ENCODE measurements around the gene SLC9A3.

SLC9A3 gene

DNA sequence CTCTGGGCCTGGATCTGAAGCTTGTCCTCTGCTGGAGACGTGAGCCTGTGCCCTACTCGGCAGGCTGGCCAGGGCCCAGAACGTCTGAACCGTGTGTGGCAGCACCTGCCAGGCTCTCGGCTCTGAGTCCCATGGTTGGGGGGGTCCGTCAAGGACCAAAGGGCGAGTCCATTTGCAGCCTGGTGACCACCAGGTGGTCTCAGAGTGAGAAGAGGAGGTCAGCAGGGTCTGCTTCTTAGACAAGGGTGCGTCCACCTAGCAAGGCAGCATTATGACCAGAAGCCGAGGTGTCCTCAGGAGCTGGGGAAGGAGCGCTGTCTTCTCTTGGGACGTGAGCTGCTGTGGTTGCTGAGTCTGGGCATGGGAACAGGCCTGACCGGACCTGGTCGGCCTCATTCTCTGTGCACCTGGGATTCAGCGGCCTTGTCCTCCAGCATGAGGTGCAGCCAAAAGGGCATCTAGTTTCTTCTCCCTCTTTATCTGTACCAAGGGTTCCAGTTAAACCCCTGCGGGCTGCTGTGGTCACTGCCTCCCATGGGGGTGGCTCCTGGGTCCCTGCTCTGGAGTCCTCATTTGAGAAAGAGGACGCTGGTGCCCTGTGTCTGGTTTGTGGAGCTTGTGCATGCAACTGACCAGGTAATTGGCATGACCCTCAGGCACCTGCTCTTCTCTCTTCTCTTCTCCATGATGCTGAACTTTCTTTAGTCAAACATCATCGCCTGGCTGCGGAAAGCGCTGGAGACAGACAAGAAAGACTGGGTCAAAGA is 66.9 kb downstream of the SLC9A3 start:
- DNase-seq, result no peak

DNA sequence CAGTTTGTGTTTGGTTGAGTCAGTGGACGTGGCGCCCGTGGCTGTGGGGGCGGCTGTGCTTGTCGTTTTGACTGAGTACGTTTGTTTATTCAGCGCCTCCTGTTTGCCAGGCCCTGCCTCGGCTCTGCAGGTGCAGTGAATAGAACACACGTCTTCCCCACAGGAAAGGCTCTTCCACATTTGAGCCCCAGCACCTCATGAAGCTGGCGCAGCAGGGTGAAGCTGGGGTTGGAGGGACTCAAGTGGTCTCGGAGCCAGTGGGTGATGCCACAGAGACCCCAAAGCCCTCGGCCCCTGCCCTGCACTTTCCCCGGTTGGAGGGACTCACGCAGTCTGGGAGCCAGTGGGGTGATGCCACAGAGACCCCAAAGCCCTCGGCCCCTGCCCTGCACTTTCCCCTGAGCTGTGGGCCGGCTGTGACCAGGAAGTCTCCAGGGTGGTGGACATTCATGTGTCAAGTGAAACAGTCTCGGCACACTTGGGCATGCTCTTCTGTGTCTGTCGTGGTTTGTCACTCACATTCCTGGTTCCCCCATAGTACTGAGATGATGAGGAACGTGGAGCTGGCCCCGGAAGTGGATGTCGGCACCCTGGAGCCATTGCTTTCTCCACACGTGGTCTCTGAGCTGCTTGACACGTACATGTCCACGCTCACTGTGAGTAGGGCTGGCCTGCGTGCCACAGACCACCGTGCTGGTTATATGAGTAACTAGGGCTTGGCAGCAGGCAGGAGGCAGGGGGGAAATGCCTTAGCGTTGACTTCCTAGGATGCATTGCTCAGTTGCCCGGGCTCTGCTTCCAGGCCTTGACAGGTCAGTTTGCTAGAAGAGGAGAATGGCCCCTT is 67.7 kb downstream of the SLC9A3 start:
- no peak for DNase-seq

DNA sequence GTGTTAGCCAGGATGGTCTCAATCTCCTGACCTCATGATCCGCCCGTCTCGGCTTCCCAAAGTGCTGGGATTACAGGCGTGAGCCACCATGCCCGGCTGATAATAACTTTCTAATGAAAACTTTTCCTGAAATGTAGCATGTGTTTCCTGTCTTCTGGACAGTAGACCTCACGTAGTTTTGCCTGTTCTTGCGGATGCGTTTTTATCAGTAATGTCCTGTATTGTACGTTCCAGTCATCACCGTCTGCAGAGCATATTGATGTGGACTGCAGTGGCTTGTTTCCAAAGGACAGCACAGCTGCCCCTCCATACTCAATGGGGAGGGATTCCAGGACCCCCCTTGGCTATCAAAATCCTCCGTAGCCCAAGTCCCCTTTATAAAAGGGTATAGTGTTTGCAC is 68.4 kb downstream of the SLC9A3 start:
- DNase-seq, result no peak

DNA sequence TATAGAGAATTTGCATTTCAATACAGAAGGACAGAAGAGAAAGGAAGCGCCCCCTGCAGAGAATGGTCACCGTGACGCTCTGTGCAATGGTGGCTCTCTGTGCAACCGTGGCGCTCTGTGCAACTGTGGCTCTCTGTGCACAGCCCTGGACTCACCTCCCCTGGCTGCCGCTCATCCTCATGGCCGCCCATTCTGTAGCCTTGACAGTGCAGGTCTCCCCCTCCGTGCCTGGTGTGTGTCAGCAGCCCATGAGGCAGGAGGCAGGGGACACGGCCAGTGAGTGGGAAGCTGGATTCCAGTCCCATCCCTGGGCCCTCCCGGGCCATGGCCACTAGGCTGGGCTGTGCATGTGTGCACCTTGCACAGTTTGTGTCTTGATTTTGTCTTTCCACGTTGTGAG is 69.3 kb downstream of the SLC9A3 start:
- DNase-seq, result no peak

DNA sequence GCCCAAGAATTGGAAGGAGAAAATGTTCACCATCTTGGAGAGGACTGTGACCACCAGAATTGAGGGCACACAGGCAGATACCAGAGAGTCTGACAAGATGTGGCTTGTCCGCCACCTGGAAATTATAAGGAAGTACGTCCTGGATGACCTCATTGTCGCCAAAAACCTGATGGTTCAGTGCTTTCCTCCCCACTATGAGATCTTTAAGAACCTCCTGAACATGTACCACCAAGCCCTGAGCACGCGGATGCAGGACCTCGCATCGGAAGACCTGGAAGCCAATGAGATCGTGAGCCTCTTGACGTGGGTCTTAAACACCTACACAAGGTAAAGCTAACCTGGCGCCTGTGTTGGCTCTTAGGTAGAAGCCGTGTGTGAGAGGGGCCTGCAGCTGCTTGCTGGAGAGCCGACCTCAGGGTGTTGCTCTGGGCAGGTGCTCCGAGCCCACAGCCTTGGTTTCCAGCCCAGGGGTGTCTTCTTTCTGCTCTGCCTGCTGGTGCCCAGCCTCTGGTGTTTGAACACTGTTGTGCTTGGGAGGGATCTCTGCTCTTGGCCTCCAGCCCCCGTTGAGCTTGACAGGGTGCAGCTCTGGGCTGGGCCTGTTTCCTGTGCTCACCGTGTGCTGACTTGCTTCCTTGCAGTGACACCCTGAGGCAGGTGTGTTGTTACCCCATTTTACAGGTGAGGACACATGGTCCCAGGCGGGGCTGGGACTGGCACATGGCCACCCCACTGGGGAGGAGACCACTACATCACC is 70.3 kb downstream of the SLC9A3 start:
- no peak for DNase-seq

DNA sequence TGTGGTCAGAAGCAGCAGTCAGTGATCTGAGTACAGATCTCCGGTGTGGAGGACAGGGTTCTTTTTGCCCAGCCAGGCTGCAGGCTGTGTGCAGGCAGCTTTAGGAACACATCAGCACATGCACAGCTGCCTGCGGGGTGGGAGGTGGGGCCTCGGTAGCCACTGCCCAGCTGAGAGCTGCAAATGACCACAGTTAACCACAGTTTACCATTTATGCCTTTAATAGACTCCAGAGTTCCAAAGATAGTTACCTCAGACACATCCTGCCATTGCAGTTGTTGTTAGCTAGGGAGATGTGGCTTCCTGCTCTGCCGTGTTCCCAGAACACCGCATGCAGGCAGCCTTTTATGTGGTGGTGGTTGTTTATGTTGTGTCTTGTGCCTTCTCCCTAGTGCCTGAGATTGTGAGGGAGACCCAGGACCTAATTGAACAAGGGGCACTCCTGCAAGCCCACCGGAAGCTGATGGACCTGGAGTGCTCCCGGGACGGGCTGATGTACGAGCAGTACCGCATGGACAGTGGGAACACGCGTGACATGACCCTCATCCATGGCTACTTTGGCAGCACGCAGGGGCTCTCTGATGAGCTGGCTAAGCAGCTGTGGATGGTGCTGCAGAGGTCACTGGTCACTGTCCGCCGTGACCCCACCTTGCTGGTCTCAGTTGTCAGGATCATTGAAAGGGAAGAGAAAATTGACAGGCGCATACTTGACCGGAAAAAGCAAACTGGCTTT is 71.1 kb downstream of the SLC9A3 start:
- no peak for DNase-seq

DNA sequence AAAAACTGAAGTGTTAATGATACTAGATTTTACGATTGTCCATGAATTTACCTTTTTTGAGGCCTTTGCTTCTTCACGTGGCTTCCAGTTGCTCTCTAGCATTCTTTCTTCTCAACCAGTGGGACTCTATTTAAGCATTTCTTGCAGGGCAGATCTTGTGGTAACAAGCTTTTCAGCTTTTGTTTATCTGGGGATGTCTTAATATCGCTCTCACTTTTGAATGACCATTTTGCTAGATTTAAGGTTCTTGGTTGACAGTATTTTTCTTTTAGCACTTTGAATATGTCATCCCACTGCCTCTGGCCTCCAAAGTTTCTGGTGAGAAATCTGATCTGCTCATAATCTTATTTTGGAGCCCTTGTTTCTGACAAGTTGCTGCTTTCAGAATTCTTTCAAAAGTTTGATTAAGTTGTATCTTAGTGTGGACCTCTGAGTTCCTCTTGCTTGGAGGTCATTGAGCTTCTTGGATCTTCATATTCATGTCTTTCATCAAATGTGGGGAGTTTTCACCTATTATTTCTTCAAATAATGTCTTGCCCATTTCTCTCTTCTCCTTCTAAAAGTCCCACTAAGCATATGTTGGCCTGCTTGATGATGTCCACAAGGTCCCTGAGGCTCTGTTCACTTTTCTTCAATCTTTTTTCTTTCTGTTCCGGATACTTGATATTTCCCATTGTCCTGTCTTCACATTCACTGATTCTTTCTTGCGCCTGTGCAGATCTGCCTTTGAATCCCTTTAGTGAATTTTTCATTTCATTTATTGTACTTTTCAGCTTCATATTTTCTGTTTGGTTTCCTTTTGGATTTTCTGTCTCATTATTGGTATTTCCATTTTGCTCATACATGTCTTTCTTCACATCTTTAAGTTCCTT is 72.4 kb downstream of the SLC9A3 start:
- DNase-seq, result no peak

DNA sequence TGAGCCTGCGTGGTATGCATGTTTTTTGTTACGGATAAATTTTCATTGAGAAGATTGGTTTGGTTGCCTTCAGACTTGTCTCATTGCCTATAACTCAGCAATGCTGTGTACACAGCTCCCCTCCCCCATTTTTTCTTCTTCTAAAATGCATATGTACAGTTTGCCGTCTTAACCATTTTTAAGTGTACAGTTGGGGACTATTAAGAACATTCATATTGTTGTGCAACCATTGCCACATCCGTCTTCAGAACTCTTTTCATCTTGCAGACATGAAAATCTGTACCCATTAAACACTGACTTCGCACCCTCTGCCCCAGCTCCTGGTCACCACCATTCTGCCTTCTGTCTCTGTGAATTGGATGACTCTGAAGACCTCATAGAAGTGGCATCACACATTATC is 75.1 kb downstream of the SLC9A3 start:
- no peak for DNase-seq

DNA sequence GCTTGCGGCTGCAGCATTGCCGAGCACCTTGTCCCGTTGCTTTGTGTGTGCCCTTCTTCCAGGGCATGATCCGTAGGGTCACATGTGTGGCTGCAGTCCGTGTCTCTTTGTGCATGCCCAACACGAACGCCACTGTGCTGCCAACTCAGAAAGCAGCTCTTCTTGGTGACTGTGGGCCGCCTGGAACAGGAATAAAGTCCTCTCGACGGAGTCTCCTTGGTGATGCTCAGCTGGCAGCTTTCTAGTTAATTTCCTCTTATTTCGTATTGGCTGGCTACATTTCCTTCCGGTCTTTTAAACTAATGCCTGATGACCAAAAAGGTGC is 75.5 kb downstream of the SLC9A3 start:
- no peak for DNase-seq

DNA sequence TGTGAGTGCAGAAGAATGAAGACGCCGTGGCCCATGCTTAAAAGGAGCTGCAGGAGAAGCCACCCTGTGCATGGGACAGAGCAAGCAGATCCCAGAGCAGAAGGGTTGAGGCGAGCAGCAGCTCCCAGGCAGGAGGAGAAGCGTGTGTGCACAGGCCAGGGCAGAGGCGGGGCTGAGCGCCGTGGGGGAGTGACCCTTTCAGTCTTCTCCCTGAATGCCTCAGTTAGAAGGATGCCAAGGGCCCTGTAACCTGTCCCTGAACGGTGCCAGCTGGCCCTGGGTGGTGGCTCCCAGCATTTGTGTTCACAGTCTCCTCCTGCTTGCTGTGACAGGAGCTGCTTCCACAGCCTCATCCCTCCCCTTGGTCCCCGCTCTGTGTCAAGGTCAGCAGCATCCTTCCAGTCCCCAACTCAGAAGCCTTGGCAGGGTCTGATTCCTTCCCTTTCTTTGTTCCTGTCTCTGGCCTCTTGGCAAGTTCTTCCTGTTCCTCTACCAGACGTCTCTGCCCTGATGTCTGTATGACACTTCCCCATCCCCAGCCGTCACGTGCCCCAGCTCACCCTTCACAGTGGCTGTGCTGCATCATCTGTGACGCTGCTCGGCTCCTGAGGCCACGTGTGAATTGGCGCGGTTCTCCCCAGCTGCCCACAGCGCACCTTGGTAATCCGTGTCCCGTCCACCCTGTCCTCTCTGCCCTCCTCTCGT is 76.0 kb downstream of the SLC9A3 start:
- no peak for DNase-seq

DNA sequence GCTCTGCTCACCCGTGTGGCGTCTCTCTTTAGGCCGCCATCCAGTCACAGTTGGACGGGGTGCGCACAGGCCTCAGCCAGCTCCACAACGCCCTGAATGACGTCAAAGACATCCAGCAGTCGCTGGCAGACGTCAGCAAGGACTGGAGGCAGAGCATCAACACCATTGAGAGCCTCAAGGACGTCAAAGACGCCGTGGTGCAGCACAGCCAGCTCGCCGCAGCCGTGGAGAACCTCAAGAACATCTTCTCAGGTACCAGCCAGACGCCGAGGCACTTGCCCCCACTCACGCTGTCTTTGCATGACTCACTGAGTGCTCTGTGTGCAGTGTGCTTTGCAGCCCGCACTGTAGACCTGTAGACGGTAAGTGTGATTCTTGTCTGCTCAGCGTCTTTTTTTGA is 76.7 kb downstream of the SLC9A3 start:
- DNase-seq, result no peak

DNA sequence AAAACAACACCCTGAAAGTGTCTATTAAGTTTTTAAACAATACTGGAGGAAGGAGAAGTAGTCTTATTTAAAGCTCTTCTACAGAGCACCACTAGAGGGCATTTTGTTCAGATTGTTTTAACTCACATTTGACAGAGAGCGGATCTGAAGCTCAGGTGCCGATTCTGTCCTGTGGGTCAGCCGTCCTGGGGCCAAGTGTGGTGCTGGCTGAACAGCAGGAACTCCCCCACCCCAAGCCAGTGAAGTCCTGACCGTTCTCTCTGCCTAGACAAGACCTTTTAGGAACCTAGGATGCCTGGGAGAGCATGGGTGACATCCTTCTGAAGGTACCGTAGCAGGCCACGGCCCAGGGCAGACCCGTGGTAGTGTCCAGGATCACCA is 77.4 kb downstream of the SLC9A3 start:
- DNase-seq, result no peak

DNA sequence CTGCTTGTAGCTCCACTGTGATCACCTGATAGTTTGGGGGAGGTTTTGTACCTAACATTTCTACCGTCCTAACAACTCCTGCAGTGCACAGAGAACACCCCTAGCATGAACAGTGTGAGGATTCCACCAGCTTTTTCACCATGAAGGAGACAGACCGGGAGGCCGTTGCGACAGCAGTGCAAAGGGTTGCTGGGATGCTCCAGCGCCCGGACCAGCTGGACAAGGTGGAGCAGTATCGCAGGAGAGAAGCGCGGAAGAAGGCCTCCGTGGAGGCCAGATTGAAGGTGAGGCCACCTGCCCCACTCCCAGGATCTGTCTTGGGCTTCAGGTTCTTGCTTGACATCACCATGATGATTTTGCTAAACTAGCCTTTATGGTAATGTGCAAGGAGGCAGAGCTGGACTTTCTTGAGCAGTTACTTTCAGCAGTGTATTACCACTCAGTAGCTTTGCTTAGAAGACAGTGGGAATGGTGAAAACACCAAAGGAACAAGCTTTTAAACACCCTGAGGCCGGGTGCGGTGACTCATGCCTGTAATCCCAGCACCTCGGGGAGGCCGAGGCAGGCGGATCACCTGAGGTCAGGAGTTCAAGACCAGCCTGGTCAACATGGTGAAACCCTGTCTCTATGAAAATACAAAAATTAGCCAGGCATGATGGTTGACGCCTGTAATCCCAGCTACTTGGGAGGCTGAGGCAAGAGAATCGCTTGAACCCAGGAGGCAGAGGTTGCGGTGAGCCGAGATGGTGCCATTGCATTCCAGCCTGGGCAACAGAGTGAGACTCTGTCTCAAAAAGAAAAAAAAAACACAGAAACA is 78.0 kb downstream of the SLC9A3 start:
- DNase-seq, result no peak

DNA sequence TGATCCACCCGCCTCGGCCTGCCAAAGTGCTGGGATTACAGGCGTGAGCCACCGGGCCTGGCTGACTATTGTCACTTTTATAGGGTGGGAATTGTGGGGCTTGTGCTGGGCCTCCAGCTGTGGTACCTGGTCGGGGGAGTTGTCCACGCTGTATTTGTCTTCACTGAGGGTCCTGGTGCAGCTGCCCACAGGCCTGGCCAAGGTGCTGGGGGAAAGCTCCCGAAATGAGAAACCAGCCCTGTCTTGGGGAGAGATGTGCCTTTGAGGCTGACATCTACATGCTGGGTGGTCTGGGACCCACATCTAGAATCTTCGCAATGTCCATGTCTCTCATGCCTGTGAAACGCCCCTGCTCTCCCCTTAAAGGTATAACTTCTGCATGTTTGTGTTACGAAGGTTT is 78.7 kb downstream of the SLC9A3 start:
- no peak for DNase-seq

DNA sequence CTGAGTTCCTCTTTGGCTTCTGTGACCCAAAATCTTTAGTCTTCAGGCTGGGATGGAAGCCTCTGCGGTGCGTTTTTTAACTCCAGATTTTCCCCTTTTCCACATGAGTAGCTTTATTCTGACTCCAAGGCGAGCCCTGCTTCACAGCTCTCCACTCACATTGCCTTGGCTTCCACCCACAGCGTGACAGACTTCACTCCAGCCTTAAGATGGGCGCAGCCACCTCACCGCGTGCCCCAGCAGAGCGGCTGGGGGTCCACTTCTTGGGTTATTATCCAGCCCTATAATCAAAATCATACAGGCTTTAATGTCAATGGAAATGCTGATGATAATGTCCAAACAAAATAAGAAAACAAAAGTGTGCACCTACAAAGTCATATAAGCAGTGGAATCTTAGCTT is 80.0 kb downstream of the SLC9A3 start:
- no peak for DNase-seq

DNA sequence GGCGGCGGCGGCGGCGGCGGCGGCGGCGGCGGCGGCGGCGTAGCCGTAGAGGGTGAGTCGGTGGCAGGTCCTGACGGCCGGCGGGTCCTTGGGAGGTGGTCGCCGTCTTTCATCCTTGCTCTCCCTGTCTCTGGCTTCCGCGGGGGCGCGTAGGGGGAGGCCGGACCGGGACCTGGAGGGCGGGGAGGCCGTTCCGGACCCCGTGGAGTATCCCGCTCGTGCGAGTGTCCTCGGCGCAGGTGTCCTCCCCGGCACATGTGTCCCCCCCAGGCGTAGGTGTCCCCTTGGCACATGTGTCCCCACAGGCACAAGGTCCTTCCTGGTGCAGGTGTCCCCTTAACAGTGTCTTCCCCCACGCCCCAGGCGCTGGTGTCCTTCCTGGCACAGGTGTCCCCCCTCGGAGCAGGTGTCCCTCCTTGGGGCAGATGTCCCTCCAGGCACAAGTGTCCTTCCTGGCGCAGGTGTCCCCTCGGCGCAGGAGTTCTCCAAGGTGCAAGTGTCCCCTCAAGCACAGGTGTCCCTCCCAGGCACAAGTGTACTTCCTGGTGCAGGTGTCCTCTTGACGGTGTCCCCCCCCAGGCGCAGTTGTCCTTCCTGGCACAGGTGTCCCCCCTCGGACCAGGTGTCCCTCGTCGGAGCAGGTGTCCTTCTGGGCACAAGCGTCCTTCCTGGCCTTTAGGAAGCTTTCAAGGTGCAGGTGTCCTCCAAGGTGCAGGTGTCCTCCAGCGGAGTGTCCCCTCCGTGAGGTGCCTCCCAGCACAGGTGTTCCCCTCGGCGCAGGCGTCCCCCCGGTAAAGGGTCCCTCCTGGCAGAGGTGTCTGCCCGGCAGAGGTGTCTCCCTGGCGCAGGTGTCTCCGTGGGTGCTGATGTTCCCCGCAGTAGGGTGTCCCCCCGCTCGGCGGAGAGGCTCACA is 80.8 kb downstream of the SLC9A3 start:
- peak in 1 of 2 experiments; percentile 28 for DNase-seq

DNA sequence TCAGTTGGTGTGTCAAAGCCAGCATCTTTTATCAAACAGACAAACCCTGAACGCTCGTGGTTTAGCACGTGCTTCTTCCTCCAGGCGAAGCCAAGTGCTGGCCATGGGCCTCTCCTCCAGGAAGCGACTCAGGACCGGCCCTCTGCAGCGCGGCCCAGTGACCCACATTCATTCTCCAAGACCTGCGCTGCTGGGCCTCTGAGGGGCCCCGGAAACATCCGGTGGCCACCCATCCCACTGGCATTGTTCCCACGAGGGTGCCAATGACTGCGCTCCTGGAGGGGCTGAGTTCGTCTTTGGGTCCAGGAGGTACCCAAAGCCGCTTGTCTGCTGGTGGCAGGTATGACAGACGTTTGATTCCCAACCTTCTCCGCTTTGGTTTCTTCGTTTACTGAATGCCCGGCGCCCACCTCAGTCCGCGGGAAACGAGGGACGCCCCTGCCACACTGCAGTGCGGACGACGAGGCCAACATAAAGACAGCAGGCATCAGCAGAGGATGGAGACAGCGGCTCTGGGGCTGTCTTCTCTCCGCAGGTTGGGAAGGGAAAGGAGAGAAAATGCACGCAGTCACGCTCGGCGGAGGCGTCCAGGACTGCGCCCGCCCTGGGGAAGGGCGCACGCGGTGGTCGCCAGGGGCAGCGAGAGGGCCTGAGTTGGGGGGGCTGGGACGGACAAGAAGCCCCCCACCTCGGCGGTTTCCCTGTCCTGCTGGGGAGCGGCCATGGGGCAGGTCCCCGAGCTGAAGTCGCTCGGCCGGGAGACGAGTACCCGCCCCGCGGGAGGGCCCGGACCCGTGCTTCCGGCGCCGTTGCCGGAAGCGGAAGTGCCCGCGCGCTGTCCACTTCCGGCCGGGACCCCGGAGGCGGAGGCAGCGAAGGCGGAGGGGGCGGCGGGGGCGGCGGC is 81.7 kb downstream of the SLC9A3 start, which contains the start of gene EXOC3:
EXOC3 (plus strand) TSS at position 842 of the 904 bp plus-strand sequence. CDS start 3,030 bp downstream, outside the sequence.
- DNase-seq, result peak; percentile 71 to 80

DNA sequence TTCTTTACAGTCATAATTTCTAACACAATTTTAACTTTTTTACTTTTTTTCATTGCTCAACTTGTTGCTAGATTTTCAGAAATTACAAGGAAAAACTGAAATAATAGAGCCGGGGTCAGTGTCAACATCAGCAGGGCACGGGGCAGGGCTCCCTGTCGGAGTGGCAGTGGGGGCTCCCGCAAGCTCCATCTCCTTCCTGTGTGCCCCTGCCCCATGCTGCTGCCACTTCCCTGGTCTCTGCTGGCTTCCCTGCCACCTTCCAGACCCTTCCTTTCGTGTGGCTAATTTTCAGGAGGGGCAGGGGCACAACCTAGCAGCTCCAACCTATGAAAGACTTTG is 82.3 kb downstream of the SLC9A3 start:
- no peak for DNase-seq
